GM21723 (cell line): Measurements from ENCODE around the gene MPG.

Experiments
- ATAC-seq: cut with Tn5 transposase; IDR thresholded peaks from one replicate; pipeline ENCODE4 v1.9.1; 2021; ENCODE audit warnings: mild to moderate bottlenecking, moderate library complexity; ENCODE audit not compliant: unreplicated experiment

The MPG gene

GRCh38 chr16:50769-51591 is 27.0 kb upstream of the MPG start:
- no peak for ATAC-seq

GRCh38 chr16:53346-54236 is 24.4 kb upstream of the MPG start, which contains the start of the genes POLR3K and SNRNP25:
Gene POLR3K, minus strand, starts transcription at chr16:53608. Its CDS starts 22 bp downstream, at chr16:53586.
Gene SNRNP25, plus strand, starts transcription at chr16:53828. Its CDS starts 189 bp downstream, at chr16:54017.
- ATAC-seq, result peak; percentile 88

- no peak for ATAC-seq
These were observed 23.8 kb upstream of the MPG start for GRCh38 chr16:54237-54581.

- no peak for ATAC-seq
These were observed 22.4 kb upstream of the MPG start for GRCh38 chr16:55571-56136.

GRCh38 chr16:56231-56927 is 21.6 kb upstream of the MPG start:
- ATAC-seq, result no peak

GRCh38 chr16:57711-58110 is 20.3 kb upstream of the MPG start:
- no peak for ATAC-seq

GRCh38 chr16:58491-59439 is 19.3 kb upstream of the MPG start:
- ATAC-seq, result no peak

GRCh38 chr16:59440-60059 is 18.5 kb upstream of the MPG start:
- ATAC-seq, result no peak

- ATAC-seq, result no peak
These were observed 17.9 kb upstream of the MPG start for GRCh38 chr16:60166-60565.

GRCh38 chr16:60929-61878 is 16.8 kb upstream of the MPG start:
- no peak for ATAC-seq

- no peak for ATAC-seq
These were observed 16.1 kb upstream of the MPG start for GRCh38 chr16:61879-62281.

- no peak for ATAC-seq
These were observed 15.6 kb upstream of the MPG start for GRCh38 chr16:62283-62967.

GRCh38 chr16:62968-63391 is 15.0 kb upstream of the MPG start:
- ATAC-seq, result no peak

- no peak for ATAC-seq
These were observed 14.6 kb upstream of the MPG start for GRCh38 chr16:63466-63865.

GRCh38 chr16:63998-64913 is 13.8 kb upstream of the MPG start:
- ATAC-seq, result no peak

GRCh38 chr16:64914-65255 is 13.1 kb upstream of the MPG start:
- no peak for ATAC-seq

- ATAC-seq, result peak; percentile 62
These were observed 12.3 kb upstream of the MPG start for GRCh38 chr16:65745-66144.
